Neutrophil (primary cell): ENCODE data around the gene RABGAP1L.

Experiments used
- H3K27ac ChIP-seq: fragments of 200-600 bp; sonication (generic); 2 replicates; pipeline ENCODE4 v1.5.1; 2016; ENCODE audit warnings: mild to moderate bottlenecking, moderate library complexity
- H3K27me3 ChIP-seq: fragments of 200-600 bp; sonication (generic); 2 replicates; pipeline ENCODE4 v1.6.0; 2016; ENCODE audit warnings: mild to moderate bottlenecking
- H3K36me3 ChIP-seq: fragments of 200-600 bp; sonication (generic); 2 replicates; pipeline ENCODE4 v1.5.1; 2017
- H3K4me1 ChIP-seq, 2 experiments: fragments of 200-600 bp in 1 of 2; sonication (generic) in 1 of 2; 1 replicate in 1 of 2; 2 replicates in 1 of 2; pipeline versions ENCODE4 v1.5.1 to v1.6.1; 2013 to 2016; ENCODE audit warnings: low read depth in 1 of 2, low read length in 1 of 2, mild to moderate bottlenecking in 1 of 2, moderate library complexity in 1 of 2; ENCODE audit not compliant: control insufficient read depth in 1 of 2, insufficient read depth in 1 of 2
- H3K4me3 ChIP-seq, 2 experiments: fragments of 200-600 bp in 1 of 2; sonication (generic) in 1 of 2; 1 replicate in 1 of 2; 2 replicates in 1 of 2; pipeline ENCODE4 v1.5.1; 2013 to 2016; ENCODE audit warnings: low read depth in 1 of 2, low read length in 1 of 2, mild to moderate bottlenecking in 1 of 2, moderate library complexity in 1 of 2
- H3K9me3 ChIP-seq: fragments of 200-600 bp; sonication (generic); 2 replicates; pipeline ENCODE4 v1.5.1; 2016
- CTCF ChIP-seq: fragments of 200-600 bp; sonication (generic); IDR thresholded peaks from 2 replicates; pipeline ENCODE4 v1.5.1; 2016; ENCODE audit warnings: antibody characterized with exemption

Gene RABGAP1L

GRCh38 chr1:174777262-174777661 lies 617.9 kb downstream of the RABGAP1L start:
- Histone ChIP-seq H3K4me1 (peaks cover 9 to 10% of the 10 kb centered on the region in 2 experiments), H3K27me3 (no peaks in the 10 kb centered on the region), H3K27ac (no peak overlapping the region), H3K4me3 (no peak overlapping the region), H3K9me3 (no peaks in the 10 kb centered on the region), H3K36me3 (no peaks in the 10 kb centered on the region)
- TF ChIP-seq CTCF: no peak

DNA sequence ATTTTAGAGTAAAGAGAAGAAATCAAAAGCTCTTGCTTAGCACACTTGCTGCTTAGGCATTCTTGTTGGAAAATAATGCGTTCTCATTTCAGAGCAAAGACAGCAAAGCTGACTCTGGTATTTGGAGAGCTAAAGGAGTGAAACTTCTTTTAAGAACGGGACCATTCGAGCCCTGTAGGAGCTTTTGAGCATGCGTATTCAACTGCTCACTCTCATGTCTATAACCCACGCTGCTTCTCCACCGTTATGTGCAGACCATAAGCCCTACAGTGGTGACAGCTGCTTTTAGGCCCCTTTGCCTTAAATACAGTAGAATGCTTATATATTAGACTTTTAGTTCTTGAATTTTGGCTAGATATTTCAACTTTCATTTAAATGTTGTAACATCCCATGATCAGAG lies 626.2 kb downstream of the RABGAP1L start:
- H3K4me1 ChIP-seq: no peaks in the 10 kb centered on the region
- H3K27ac ChIP-seq: no peak overlapping the region
- no peaks in the 10 kb centered on the region for H3K36me3 ChIP-seq
- no peaks in the 10 kb centered on the region for H3K27me3 ChIP-seq
- no peak overlapping the region for H3K4me3 ChIP-seq
- no peaks in the 10 kb centered on the region for H3K9me3 ChIP-seq
- TF ChIP-seq CTCF: no peak

GRCh38 chr1:174786358-174786757 lies 627.0 kb downstream of the RABGAP1L start:
- H3K9me3 ChIP-seq: no peaks in the 10 kb centered on the region

GRCh38 chr1:174786760-174787159 lies 627.4 kb downstream of the RABGAP1L start:
- Histone ChIP-seq H3K4me3 (no peak overlapping the region), H3K27ac (no peak overlapping the region), H3K36me3 (no peaks in the 10 kb centered on the region), H3K27me3 (no peaks in the 10 kb centered on the region), H3K9me3 (no peaks in the 10 kb centered on the region), H3K4me1 (no peaks in the 10 kb centered on the region)
- TF ChIP-seq CTCF: no peak

More at GRCh38 chr1:174786358-174786757, 627.0 kb downstream of the RABGAP1L start:
- Histone ChIP-seq H3K27ac (no peak overlapping the region), H3K4me1 (no peaks in the 10 kb centered on the region), H3K27me3 (no peaks in the 10 kb centered on the region), H3K4me3 (no peak overlapping the region), H3K36me3 (no peaks in the 10 kb centered on the region)
- TF ChIP-seq CTCF: no peak

DNA sequence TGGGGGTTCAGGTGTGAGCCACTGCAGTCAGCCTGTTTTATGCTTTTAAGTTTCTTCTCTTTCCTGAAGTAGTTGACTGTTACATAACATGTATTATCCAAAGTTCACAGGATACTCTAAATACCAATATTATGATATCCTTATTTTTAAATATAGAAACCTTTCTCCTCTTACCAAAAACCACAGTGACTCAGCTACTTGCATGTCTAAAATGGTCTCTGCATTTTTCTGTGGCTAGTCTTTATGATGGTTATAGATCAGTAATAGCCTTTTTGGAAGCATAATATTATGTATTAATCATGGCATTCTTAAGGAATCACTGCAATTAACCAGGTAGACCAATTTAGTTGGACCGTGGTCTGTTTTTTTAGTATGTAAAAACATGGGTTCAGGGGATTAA lies 629.7 kb downstream of the RABGAP1L start:
- Histone ChIP-seq H3K4me1 (no peaks in the 10 kb centered on the region), H3K4me3 (no peak overlapping the region), H3K9me3 (no peaks in the 10 kb centered on the region), H3K36me3 (no peaks in the 10 kb centered on the region), H3K27me3 (no peaks in the 10 kb centered on the region), H3K27ac (no peak overlapping the region)
- TF ChIP-seq CTCF: no peak

- no peak overlapping the region for H3K4me3 ChIP-seq
- no peak for TF ChIP-seq CTCF
- no peak overlapping the region for H3K27ac ChIP-seq
- no peaks in the 10 kb centered on the region for H3K9me3 ChIP-seq
- no peaks in the 10 kb centered on the region for H3K27me3 ChIP-seq
- no peaks in the 10 kb centered on the region for H3K36me3 ChIP-seq
- no peaks in the 10 kb centered on the region for H3K4me1 ChIP-seq
Measured at GRCh38 chr1:174789399-174789798, 630.1 kb downstream of the RABGAP1L start.
